ENCODE results near the gene DPYSL5.

Gene DPYSL5

DNA sequence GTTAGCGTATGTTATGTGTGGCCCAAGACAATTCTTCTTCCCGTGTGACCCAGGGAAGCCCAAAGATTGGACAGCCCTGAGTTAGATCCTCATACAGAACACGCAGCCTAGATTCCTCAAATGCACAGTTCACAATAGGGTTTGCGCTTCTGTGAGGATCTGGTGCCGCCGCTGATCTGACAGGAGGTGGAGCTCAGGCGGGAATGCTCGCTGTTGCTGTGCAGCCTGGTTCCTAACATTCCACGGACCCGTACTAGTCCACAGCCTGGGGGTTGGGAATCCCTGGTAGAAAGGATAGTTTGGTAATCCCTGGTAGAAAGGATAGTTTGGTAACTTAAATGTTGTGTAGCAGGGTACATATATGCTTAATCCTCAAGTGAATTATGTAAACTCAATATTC, 149.5 kb downstream of the DPYSL5 start:
- DNase-seq: no peak

DNA sequence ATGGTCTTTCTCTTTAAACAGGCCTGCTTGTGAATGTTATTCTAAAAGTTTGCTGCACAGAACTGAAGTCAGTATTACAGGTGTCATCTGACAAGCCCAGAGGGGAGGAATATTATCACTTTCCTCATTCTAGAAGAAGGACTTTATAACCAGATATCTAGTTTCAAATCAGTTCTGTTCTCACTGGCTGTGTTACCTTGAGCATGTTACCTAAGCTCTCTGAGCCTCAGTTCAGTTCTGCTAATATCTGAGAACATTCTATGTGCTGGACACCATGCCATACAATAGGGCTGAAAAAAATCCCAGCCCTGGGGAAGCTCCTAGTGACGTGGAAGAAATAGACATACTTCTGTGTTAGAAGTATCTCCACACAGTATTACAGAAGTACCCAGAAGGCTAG, 150.4 kb downstream of the DPYSL5 start:
- no peak for DNase-seq
